Osteocyte (in vitro differentiated cells): ENCODE results near the gene IDH2. TPM values are rescaled to one million over a fixed set of nuclear protein-coding genes. Genes with fewer than 3 reads are reported as not detected.
A peak's percentile ranks its signal among the peaks of the same experiment; 100 is the strongest.

Source experiments
- DNase-seq: peaks from one replicate; pipeline ENCODE4 v3.0.0; 2021; ENCODE audit warnings: mixed read lengths; ENCODE audit not compliant: unreplicated experiment; ENCODE audit errors: extremely low spot score
- H3K27ac Mint-ChIP-seq: one replicate; pipeline ENCODE4 v1.8.0; 2021; ENCODE audit warnings: mild to moderate bottlenecking, mixed read lengths; ENCODE audit not compliant: unreplicated experiment
- H3K27me3 Mint-ChIP-seq: one replicate; pipeline ENCODE4 v1.8.0; 2021; ENCODE audit warnings: mixed read lengths; ENCODE audit not compliant: unreplicated experiment
- H3K36me3 Mint-ChIP-seq: one replicate; pipeline ENCODE4 v1.8.0; 2021; ENCODE audit warnings: mixed read lengths; ENCODE audit not compliant: unreplicated experiment
- H3K4me1 Mint-ChIP-seq: one replicate; pipeline ENCODE4 v1.8.0; 2021; ENCODE audit warnings: mixed read lengths; ENCODE audit not compliant: unreplicated experiment
- H3K4me3 Mint-ChIP-seq: one replicate; pipeline ENCODE4 v1.8.0; 2021; ENCODE audit warnings: mild to moderate bottlenecking, moderate library complexity, mixed read lengths; ENCODE audit not compliant: unreplicated experiment
- H3K9me3 Mint-ChIP-seq: one replicate; pipeline ENCODE4 v1.8.0; 2021; ENCODE audit warnings: mixed read lengths; ENCODE audit not compliant: unreplicated experiment
- total RNA-seq: library from RNA; stranded (reverse); gene quantifications from 2 replicates; pipeline ENCODE4 v1.2.1, GENCODE V29; 2021
- TF ChIP-seq, protein P1 (sequence below): fragments of 200-600 bp; sonication (generic); IDR thresholded peaks from 2 replicates; pipeline ENCODE4 v1.5.0; 2021; ENCODE audit warnings: antibody characterized with exemption, mild to moderate bottlenecking, moderate library complexity

Gene IDH2
- total RNA-seq, 1 donor from 2014 or later = 93.0 TPM

DNA sequence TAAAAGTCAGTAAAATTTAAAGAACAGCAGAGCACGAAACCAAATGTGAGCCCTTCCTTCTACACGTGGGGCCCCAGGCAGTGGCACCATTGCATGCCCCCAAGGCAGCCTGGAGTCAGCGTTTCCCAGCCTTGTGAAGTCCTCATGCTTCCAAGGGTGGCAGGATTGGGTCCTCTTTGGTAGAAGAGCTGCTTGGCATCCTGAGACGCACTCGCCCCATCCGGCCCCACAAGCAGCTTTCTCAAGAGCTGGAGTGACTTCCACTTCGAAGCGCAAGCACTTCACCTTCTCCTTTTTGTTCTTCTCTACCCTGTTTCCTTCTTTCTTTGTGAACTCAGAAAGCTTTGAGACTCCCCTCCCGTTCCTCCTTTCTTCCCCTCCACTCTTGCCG is 66.4 kb downstream of the IDH2 start:
- TF ChIP-seq, protein P1, sequence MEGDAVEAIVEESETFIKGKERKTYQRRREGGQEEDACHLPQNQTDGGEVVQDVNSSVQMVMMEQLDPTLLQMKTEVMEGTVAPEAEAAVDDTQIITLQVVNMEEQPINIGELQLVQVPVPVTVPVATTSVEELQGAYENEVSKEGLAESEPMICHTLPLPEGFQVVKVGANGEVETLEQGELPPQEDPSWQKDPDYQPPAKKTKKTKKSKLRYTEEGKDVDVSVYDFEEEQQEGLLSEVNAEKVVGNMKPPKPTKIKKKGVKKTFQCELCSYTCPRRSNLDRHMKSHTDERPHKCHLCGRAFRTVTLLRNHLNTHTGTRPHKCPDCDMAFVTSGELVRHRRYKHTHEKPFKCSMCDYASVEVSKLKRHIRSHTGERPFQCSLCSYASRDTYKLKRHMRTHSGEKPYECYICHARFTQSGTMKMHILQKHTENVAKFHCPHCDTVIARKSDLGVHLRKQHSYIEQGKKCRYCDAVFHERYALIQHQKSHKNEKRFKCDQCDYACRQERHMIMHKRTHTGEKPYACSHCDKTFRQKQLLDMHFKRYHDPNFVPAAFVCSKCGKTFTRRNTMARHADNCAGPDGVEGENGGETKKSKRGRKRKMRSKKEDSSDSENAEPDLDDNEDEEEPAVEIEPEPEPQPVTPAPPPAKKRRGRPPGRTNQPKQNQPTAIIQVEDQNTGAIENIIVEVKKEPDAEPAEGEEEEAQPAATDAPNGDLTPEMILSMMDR = no peak
- no peak overlapping the region for H3K4me3 Mint-ChIP-seq
- H3K36me3 Mint-ChIP-seq = no peaks in the 10 kb centered on the region
- H3K4me1 Mint-ChIP-seq = peaks cover 72% of the 10 kb centered on the region
- H3K27ac Mint-ChIP-seq = peak overlapping the region; percentile 87
- no peaks in the 10 kb centered on the region for H3K27me3 Mint-ChIP-seq
- no peak for DNase-seq
- no peaks in the 10 kb centered on the region for H3K9me3 Mint-ChIP-seq

DNA sequence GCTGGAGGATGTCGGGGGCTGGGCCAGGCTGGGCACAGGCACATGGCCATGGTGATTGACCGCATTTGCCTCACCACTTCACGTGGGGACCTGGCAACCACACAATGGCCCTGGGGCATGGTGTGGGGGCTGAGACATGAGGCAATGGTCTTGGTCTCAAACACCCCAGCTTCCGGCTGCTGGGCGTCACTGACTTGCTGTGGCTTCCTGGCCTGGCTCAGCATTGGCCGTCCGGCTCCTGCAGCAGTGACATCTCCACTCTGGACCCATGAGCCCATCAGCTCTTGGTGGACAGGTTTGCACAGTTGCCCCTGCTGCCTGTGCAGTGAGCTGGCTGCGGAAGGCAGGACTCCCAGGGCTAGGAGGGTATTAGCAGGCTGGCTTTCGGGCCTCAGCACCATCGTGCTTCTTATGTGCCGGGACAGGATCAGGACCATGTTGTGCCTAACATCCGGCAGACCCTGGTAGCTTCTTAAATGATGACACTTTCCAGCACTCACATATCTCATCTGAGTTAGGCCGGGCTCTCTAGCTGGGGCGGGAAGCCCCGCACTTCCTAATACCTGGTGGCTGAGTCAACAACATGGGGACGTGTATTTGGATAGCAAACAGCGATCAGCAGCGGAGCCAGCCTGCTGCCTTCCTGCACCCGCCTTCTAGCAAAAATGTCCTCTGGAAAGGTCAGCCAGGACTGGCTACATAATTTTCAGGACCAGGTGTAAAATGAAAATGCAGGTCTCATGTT is 67.0 kb downstream of the IDH2 start:
- TF ChIP-seq, protein P1 = no peak
- Mint-ChIP-seq H3K9me3 (no peaks in the 10 kb centered on the region), H3K27ac (peak overlapping the region; percentile 87), H3K27me3 (no peaks in the 10 kb centered on the region), H3K4me3 (no peak overlapping the region), H3K4me1 (peaks cover 71% of the 10 kb centered on the region), H3K36me3 (no peaks in the 10 kb centered on the region)
- DNase-seq = no peak

DNA sequence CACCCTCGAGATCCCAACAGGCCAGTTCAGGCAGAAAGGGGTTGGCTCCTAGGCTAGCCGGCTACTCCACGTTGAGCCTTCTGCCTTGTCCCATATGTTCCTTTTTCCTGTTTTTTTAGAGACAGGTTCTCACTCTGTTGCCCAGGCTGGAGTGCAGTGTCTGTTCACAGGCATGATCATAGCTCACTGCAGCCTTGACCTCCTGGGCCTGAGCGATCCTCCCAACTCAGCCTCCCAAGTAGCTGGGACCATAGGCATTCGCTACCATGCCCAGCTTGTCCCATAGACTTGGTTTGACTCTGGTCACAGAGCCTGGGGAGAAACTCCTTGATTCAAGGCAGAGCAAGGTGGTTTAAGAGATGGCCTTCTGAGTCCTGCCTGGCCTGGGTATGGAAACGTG is 68.8 kb downstream of the IDH2 start:
- no peaks in the 10 kb centered on the region for H3K36me3 Mint-ChIP-seq
- no peak overlapping the region for H3K4me3 Mint-ChIP-seq
- TF ChIP-seq, protein P1 = no peak
- no peak for DNase-seq
- H3K27me3 Mint-ChIP-seq = no peaks in the 10 kb centered on the region
- H3K9me3 Mint-ChIP-seq = no peaks in the 10 kb centered on the region
- peaks cover 75% of the 10 kb centered on the region for H3K4me1 Mint-ChIP-seq
- H3K27ac Mint-ChIP-seq = peak overlapping the region; percentile 87

Other genes with a start within 250 kb of the IDH2 start
- 26.9 and 29.3 TPM in 2 replicates for gene AP3S2, start 208.5 kb downstream of the IDH2 start, total RNA-seq
- 18.7 and 23.0 TPM in 2 replicates for gene ARPIN, start 189.5 kb downstream of the IDH2 start, total RNA-seq
- 16.3 and 24.2 TPM in 2 replicates for gene ZNF710, start 101.1 kb downstream of the IDH2 start, total RNA-seq
- gene SEMA4B, start 98.9 kb upstream of the IDH2 start, total RNA-seq = 23.3 and 26.0 TPM in 2 replicates
- 33.8 and 35.9 TPM in 2 replicates for gene CIB1, start 131.5 kb upstream of the IDH2 start, total RNA-seq
- gene GDPGP1, start 131.7 kb upstream of the IDH2 start, total RNA-seq = 5.6 and 6.6 TPM in 2 replicates
- gene TTLL13, start 147.1 kb upstream of the IDH2 start, total RNA-seq = not detected in 2 replicates
- 92.3 and 94.8 TPM in 2 replicates for gene NGRN, start 163.2 kb upstream of the IDH2 start, total RNA-seq
- gene ZNF774, start 249.8 kb upstream of the IDH2 start, total RNA-seq = 1.6 and 3.1 TPM in 2 replicates